ENCODE results near the gene PSMB7. TPM values are rescaled to one million over a fixed set of nuclear protein-coding genes. Genes with fewer than 3 reads are reported as not detected.

Gene PSMB7
- total RNA-seq, 2 experiments from 2014 or later: 69.3 to 71.7 TPM

DNA sequence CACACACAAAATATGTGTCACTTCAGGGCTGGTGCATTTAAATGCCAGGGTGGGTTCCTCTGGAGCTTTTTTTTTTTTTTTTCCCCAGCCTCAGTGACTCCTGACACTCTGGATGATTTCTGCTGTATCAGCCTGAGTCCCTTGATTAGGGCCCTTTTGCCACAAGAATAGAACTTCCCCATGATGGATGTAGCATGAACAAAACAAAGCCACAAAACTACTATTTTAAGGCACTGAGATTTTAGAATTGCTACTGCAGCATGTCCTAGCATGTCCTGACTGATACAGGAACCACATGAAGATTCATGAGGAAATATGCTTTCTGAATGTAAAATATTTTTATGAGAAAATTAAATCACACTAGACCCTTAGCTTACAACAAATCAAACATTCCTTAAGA lies 21.1 kb upstream of the PSMB7 start:
- H3K4me3 ChIP-seq (ENCODE audit: low read length): no peak overlapping the region
- no peak for ATAC-seq (ENCODE audit: poor library complexity)
- no peak overlapping the region for H3K27ac Mint-ChIP-seq
- H3K9me3 Mint-ChIP-seq: no peaks in the 10 kb centered on the region
- no peak overlapping the region for H3K27ac ChIP-seq (ENCODE audit: low read depth in 1 of 2, low read length in 2 of 2)
- H3K27me3 ChIP-seq (ENCODE audit: control insufficient read depth in 1 of 2, insufficient read depth in 2 of 2, low read length in 2 of 2): peaks cover 7 to 8% of the 10 kb centered on the region in 2 experiments
- no peaks in the 10 kb centered on the region for H3K4me1 Mint-ChIP-seq (ENCODE audit: low read depth)
- no peaks in the 10 kb centered on the region for H3K36me3 ChIP-seq (ENCODE audit: insufficient read depth, low read length)
- no peaks in the 10 kb centered on the region for H3K36me3 Mint-ChIP-seq (ENCODE audit: low read depth)
- POLR2A ChIA-PET: no interaction called here
- H3K27me3 Mint-ChIP-seq: peaks cover 38% of the 10 kb centered on the region
- TF ChIP-seq, protein P1, sequence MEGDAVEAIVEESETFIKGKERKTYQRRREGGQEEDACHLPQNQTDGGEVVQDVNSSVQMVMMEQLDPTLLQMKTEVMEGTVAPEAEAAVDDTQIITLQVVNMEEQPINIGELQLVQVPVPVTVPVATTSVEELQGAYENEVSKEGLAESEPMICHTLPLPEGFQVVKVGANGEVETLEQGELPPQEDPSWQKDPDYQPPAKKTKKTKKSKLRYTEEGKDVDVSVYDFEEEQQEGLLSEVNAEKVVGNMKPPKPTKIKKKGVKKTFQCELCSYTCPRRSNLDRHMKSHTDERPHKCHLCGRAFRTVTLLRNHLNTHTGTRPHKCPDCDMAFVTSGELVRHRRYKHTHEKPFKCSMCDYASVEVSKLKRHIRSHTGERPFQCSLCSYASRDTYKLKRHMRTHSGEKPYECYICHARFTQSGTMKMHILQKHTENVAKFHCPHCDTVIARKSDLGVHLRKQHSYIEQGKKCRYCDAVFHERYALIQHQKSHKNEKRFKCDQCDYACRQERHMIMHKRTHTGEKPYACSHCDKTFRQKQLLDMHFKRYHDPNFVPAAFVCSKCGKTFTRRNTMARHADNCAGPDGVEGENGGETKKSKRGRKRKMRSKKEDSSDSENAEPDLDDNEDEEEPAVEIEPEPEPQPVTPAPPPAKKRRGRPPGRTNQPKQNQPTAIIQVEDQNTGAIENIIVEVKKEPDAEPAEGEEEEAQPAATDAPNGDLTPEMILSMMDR (IDR thresholded peaks at IDR 0.05): no peak
- H3K4me1 ChIP-seq (ENCODE audit: insufficient read depth, low read length): no peaks in the 10 kb centered on the region
- intact Hi-C loops (cut with DNase I, micrococcal nuclease): no loop called here
- peaks cover 0 to 19% of the 10 kb centered on the region in 2 experiments for H3K9me3 ChIP-seq (ENCODE audit: control insufficient read depth in 1 of 2, insufficient read depth in 1 of 2, low read length in 2 of 2)
- no peak for DNase-seq
- CTCF ChIA-PET: no interaction called here
- no peak overlapping the region for H3K4me3 Mint-ChIP-seq

DNA sequence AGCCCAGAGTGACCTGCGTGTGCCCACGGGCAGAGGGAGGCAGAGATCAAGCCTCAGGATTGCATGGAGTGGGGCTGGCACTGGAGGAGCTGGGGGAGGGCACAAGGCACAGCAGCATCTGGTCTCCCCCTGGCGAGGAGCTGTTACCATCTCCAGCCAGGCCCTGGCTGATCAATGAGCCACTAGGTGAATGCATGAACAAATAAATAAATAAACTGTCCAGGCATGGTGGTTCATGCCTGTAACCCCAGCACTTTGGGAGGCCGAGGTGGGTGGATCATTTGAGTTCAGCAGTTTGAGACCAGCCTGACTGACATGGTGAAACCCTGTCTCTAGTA lies 14.3 kb upstream of the PSMB7 start:
- no peaks in the 10 kb centered on the region for H3K4me1 ChIP-seq (ENCODE audit: insufficient read depth, low read length)
- DNase-seq (no peak), ATAC-seq (ENCODE audit: poor library complexity) (no peak)
- ChIA-PET POLR2A (no interaction called here), CTCF (no interaction called here)
- Mint-ChIP-seq H3K9me3 (no peaks in the 10 kb centered on the region), H3K27ac (no peak overlapping the region), H3K36me3 (ENCODE audit: low read depth) (no peaks in the 10 kb centered on the region), H3K27me3 (peaks cover 17% of the 10 kb centered on the region), H3K4me1 (ENCODE audit: low read depth) (no peaks in the 10 kb centered on the region), H3K4me3 (no peak overlapping the region)
- intact Hi-C loops (cut with DNase I, micrococcal nuclease): no loop called here
- H3K27me3 ChIP-seq (ENCODE audit: control insufficient read depth in 1 of 2, insufficient read depth in 2 of 2, low read length in 2 of 2): no peaks in the 10 kb centered on the region
- H3K4me3 ChIP-seq (ENCODE audit: low read length): no peak overlapping the region
- H3K36me3 ChIP-seq (ENCODE audit: insufficient read depth, low read length): no peaks in the 10 kb centered on the region
- no peaks in the 10 kb centered on the region for H3K9me3 ChIP-seq (ENCODE audit: control insufficient read depth in 1 of 2, insufficient read depth in 1 of 2, low read length in 2 of 2)
- H3K27ac ChIP-seq (ENCODE audit: low read depth in 1 of 2, low read length in 2 of 2): no peak overlapping the region
- TF ChIP-seq, protein P1 (IDR thresholded peaks at IDR 0.05): no peak

DNA sequence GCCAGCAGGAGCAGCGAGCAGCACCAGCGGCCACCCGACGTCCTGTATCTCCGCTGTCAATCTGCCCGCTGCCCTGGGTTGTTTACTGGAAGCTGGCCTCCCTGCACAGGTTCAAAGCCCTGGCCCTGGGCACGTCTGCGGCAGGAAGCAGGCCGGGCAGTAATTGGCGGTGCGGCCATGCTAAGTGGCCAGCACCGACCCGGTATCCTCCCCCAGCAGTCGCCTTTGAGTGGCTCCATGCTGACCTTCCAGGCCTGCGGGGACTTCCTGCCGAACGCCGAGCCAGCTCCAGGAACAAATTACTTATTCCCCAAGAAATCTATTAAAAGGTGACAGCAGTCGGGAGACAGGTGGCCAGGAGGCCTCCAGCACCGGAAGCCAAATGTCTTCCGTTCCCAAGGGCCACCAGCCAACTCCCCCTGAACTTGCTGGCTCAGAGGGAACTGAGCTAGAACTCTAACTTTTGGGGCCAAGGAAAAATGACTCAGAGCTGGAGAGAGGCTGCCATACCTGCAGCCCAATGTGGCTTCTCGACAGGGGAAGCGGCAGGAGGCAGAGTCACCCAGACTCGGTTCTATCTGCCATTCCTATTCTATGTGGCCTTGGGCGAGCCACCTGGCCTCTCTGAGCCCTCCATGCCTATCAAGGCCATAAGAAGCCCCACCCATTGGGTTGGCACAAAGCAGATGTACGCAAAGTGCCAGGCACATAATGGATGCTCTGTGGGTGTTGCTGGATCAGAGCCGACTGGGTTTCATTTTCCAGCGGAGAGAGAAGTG lies 13.7 kb upstream of the PSMB7 start:
- Histone ChIP-seq H3K9me3 (ENCODE audit: control insufficient read depth in 1 of 2, insufficient read depth in 1 of 2, low read length in 2 of 2) (no peaks in the 10 kb centered on the region), H3K27ac (ENCODE audit: low read depth in 1 of 2, low read length in 2 of 2) (no peak overlapping the region), H3K27me3 (ENCODE audit: control insufficient read depth in 1 of 2, insufficient read depth in 2 of 2, low read length in 2 of 2) (no peaks in the 10 kb centered on the region), H3K36me3 (ENCODE audit: insufficient read depth, low read length) (no peaks in the 10 kb centered on the region), H3K4me1 (ENCODE audit: insufficient read depth, low read length) (no peaks in the 10 kb centered on the region), H3K4me3 (ENCODE audit: low read length) (no peak overlapping the region)
- H3K36me3 Mint-ChIP-seq (ENCODE audit: low read depth): no peaks in the 10 kb centered on the region
- no peaks in the 10 kb centered on the region for H3K9me3 Mint-ChIP-seq
- ChIA-PET CTCF (no interaction called here), POLR2A (no interaction called here)
- TF ChIP-seq, protein P1 (IDR thresholded peaks at IDR 0.05): no peak
- no peaks in the 10 kb centered on the region for H3K4me1 Mint-ChIP-seq (ENCODE audit: low read depth)
- ATAC-seq (ENCODE audit: poor library complexity): no peak
- intact Hi-C loops (cut with DNase I, micrococcal nuclease): no loop called here
- no peak for DNase-seq
- no peak overlapping the region for H3K27ac Mint-ChIP-seq
- H3K4me3 Mint-ChIP-seq: no peak overlapping the region
- peaks cover 12% of the 10 kb centered on the region for H3K27me3 Mint-ChIP-seq

Data from CD4-positive, alpha-beta T cell (primary cell).